ENCODE measurements around the gene MRPL28.

- TF ChIP-seq, protein P1, sequence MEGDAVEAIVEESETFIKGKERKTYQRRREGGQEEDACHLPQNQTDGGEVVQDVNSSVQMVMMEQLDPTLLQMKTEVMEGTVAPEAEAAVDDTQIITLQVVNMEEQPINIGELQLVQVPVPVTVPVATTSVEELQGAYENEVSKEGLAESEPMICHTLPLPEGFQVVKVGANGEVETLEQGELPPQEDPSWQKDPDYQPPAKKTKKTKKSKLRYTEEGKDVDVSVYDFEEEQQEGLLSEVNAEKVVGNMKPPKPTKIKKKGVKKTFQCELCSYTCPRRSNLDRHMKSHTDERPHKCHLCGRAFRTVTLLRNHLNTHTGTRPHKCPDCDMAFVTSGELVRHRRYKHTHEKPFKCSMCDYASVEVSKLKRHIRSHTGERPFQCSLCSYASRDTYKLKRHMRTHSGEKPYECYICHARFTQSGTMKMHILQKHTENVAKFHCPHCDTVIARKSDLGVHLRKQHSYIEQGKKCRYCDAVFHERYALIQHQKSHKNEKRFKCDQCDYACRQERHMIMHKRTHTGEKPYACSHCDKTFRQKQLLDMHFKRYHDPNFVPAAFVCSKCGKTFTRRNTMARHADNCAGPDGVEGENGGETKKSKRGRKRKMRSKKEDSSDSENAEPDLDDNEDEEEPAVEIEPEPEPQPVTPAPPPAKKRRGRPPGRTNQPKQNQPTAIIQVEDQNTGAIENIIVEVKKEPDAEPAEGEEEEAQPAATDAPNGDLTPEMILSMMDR (conservative IDR thresholded peaks at IDR 0.05 in 1 of 2, IDR thresholded peaks at IDR 0.05 in 1 of 2; ENCODE audit: low read depth in 1 of 2, low read length in 2 of 2), result no peak
- no peak for TF ChIP-seq EZH2 (IDR thresholded peaks at IDR 0.05; ENCODE audit: low read length, missing control alignments)
Observed at GRCh38 chr16:379961-380761, 9.8 kb upstream of the MRPL28 start.

Data from fibroblast of lung (primary cell).